Stimulated activated CD8-positive, alpha-beta memory T cell treated with anti-CD3 and anti-CD28 coated beads, Interleukin-15, amount 100 ng/mL, for 48 hours (primary cell): ENCODE results near the gene GMEB2.
"Not testable (repeated sequence)": the region's sequence is repeated elsewhere in the genome, so short reads cannot be mapped to it uniquely, and the experiment has no call there.

Experiments used
- DNase-seq, 2 donors: peaks; one replicate each; pipeline ENCODE4 v3.0.0-alpha.2; 2020; ENCODE audit warnings: low read depth in 2 of 2

GMEB2 gene

DNA sequence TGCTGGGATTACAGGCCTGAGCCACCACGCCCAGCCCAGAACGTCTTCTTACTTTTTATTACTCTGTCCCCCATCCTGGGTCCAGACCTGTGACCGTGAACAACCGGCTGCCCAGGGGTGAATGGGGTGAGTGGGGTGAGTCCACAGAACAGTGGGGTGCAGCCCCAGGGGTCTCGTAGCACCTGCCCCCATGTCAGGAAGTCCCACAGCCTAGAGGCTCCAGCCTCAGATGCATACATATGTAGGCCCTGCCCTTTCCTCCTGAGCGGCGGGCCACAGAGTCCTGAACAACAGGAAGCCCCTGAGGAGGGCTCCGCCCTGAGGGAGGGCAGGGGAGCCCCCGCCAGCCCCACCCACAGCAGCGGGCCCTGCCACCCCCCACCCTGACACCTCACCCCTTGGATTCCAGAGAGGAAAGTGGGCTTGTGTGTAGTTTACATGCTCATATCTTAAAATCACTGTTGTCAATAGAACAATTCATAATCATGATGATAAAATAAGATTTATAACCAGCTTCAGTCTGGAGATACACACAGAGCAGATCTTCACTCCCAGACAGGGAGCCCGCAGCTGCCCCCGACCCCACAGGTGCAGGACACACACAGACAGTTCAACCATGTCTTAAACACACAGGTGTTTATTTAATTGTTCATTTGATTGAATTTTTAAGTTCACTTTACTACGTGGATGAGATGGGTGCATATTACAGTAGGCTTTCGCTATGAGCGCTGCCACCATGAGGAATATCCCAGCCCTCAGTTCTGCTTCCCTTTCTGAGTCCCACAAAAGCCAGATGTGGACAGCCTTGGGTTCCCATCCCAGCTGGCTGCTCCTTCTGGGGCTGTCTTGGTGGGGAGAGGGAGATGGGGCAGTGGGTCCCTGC is 12.4 kb upstream of the GMEB2 start:
- peak; percentile 63 to 70 for DNase-seq

DNA sequence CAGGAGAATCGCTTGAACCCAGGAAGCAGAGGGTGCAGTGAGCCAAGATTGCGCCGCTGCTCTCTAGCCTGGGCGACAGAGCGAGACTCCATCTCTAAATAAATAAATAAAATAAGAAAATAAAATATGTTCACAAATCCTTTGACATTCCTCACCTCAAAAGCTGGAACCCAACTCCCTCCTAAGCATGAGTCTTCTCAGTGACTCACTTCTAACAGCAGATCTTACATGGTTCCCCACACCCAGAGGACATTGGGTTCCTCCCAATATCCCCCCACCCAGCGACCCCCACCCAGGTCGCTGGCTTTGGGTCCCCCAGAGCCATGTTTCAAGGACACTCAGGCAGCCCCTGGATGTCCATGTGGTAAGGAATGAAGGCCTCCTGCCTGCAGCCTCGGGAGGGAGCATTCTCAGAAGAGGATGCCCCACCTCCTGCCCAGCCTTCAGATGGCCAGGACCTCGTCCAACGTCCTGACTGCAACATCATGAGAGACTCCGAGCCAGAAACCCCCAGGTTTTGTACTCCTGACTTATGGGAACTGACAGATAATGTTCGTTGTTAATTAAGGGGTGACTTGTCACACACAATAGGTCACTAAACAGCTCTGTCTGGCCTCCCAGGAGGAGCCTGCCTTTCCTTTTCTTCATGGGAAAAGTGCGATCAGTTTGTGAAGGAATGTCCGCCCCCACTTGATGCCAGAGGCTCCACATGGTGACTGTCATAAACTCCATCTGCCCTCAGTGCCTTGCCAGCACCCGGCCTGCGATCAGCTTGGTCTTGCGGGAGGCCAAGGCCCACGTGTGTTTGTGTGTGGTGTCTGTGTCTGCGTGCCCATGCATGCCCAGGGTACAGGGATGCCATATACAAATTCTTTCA is 10.1 kb upstream of the GMEB2 start:
- no peak for DNase-seq

DNA sequence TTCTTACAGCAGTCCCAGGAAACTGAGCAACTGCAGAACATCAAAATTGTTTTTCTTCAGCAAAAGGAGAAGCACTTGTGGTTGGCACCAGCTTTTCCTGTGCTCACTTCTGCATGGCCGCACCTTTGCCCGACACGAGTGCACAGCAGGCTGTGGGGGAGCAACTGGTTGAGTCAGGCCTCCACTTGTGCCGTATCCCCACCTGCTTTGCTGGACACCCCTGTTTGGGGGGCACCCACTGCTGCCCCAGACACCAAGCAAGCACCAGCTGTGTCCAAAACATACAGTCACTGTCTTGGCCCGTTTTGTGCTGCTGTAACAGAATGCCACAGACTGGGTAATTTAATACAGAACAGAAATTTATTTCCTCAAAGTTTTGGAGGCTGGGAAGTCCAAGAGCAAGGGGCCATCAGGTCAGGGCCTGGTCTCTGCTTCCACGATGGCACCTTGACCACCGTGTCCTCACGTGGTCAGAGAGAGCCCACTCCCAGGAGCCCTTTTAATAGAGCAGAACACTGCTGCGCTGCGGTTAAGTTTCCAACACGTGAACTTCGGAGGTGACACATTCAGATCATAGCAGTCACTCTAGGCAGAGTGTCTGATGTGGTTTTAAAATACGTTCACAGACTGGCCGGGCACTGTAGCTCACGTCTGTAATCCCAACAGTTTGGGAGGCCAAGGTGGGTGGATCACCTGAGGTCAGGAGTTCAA is 8.7 kb upstream of the GMEB2 start:
- peak in 1 of 2 donors; percentile 58 for DNase-seq

DNA sequence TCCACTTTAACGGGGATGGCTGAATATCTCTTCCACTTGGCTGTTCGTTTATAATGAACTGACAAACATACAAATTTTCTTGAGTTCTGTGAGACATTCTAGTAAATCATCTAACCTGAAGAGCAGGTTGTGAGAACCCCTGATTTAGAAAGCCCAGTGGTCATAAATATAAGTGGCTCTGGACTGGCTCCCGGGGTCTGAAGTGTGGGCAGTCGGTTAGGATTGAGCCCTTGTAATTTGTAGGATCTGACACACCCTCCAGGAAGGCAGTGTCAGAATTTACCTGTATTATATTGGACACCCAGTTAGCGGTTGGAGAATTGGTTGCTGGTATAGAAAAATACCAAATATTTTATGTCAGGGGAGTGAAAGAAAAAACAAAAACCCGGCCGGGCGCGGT is 6.8 kb upstream of the GMEB2 start:
- no peak for DNase-seq

DNA sequence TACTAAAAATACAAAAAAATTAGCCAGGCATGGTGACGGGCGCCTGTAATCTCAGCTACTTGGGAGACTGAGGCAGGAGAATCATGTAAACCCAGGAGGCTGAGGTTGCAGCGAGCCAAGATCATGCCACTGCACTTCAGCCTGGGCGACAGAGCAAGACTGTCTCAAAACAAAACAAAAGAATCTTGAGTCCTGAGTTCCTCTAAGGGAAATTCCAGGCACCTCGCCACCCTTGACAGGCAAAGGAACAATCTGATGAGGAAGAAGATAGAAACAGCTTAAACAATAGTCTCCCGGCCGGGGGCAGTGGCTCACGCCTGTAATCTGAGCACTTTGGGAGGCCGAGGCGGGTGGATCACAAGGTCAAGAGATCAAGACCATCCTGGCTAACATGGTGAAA is 4.5 kb upstream of the GMEB2 start:
- not testable (repeated sequence) for DNase-seq

- DNase-seq: not testable (repeated sequence)
Observed at GRCh38 chr20:63630956-63631355, 4.1 kb upstream of the GMEB2 start.

- DNase-seq: peak; percentile 64 to 66
Observed at GRCh38 chr20:63628246-63628975, 1.5 kb upstream of the GMEB2 start.

- DNase-seq: no peak
Observed at GRCh38 chr20:63627751-63628245, 897 bp upstream of the GMEB2 start.

GRCh38 chr20:63627129-63627750 is 339 bp upstream of the GMEB2 start:
- peak; percentile 87 to 90 for DNase-seq

- DNase-seq: no peak
Observed at GRCh38 chr20:63625771-63626423, 1.0 kb downstream of the GMEB2 start.

GRCh38 chr20:63624486-63624885 is 2.4 kb downstream of the GMEB2 start:
- DNase-seq: no peak

DNA sequence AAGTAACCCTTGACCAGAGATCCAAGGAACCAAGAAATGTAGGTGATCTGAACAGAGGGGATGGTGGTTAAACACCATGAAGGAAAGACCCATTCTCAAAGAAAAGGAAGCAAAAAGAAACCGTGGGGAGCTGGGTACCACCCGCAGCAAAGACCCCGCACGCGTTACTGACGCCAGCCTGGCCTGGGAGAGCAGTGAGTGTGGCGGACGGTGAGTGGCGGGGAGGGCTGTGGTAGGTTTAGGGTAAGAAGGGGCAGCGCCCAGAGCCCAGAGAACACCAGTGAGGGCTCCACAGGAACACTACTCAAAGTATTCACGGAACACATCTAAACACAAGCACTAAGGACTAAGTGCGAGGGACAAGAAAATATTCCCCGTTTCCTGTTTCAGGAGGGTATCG is 4.2 kb downstream of the GMEB2 start:
- no peak for DNase-seq

GRCh38 chr20:63622096-63622495 is 4.8 kb downstream of the GMEB2 start:
- no peak for DNase-seq

DNA sequence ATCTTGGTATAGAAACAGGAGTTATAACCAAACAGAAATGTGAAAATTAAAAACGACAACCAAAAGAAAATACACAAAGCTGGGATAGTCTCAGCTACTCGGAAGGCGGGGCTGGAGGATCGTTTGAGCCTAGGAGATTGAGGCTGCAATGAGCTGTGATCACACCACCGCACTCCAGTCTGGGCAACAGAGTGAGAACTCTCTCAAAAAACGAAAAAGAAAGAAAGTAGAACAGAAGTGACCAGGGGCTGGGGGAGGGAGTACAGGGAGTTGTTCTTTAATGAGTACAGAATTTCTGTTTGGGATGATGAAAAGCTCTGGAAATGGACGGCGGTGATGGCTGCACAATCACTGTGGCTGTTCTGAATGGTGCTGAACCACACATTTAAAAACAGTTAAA is 5.9 kb downstream of the GMEB2 start:
- no peak for DNase-seq

DNA sequence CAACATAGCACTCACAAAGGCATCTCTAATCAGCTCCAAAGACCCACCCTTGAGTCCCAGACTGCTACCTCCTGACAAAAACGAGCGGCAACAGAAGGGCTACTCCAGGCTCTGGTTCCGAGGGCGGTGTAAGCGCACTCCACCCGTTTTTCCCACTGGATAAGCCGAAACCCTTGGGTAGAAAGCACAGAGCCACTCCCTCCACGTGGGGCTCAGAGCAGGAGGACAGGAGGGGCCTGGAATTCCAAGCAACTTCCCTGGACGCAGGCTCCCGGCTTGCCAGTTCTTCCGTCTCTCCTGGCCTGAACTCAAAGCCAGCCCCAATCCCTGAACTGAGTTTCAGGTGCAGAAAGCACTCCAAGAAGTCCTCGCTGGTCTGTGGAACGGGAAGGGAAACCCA is 7.4 kb downstream of the GMEB2 start:
- no peak for DNase-seq

DNA sequence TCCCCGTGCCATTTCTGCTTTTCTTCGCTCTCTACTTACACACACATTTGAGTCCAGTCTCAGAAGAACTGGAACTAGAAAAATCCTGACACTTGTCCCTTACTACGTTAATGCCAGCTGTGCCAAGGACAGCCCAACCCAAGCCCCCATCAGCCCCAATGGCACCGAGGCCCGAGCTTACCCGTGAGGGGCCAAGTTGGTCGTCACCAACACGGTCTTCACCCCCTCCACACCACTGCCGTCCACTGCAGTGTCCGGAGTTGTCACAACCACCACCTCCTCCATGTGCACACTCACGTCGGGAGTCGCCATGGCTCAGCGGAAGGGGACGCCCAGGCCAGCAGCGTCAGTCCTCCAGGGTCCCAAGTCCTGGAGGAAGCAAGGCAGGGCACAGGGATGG is 7.8 kb downstream of the GMEB2 start:
- no peak for DNase-seq

- no peak for DNase-seq
Observed at GRCh38 chr20:63618291-63618980, 8.5 kb downstream of the GMEB2 start.

DNA sequence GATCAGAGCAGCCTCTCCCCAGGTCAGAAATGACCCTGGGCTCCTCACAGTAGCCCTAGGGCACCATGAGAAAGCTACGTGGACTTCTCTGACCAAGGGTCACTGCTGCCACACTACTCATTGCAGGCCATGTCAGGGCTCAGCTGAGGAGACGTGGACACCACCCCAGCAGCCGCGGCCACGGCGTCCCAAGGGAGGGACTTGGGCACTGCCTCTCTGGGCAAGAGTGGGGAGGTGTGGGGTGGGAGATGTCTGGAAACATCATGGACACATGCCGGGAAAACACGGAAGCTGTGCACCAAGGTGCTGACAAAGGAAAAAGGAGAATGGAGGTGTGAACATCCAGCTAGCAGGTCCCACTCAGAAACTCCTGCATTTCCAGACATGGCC is 9.0 kb downstream of the GMEB2 start:
- DNase-seq: no peak

GRCh38 chr20:63617092-63617875 is 9.6 kb downstream of the GMEB2 start:
- DNase-seq: no peak
